HL-60/S4 treated with retinoic acid at 250 ng/mL for 4 days and 3 days (cell line): Measurements from ENCODE around the gene NGLY1.

ENCODE experiments used
- in situ Hi-C: fragments of 300-500 bp; cut with MboI; formaldehyde crosslinking; loops from 2 replicates; pipeline ENCODE4 v1.7.0; 2022; ENCODE audit warnings: low sequenced_read_pairs

NGLY1 gene

DNA sequence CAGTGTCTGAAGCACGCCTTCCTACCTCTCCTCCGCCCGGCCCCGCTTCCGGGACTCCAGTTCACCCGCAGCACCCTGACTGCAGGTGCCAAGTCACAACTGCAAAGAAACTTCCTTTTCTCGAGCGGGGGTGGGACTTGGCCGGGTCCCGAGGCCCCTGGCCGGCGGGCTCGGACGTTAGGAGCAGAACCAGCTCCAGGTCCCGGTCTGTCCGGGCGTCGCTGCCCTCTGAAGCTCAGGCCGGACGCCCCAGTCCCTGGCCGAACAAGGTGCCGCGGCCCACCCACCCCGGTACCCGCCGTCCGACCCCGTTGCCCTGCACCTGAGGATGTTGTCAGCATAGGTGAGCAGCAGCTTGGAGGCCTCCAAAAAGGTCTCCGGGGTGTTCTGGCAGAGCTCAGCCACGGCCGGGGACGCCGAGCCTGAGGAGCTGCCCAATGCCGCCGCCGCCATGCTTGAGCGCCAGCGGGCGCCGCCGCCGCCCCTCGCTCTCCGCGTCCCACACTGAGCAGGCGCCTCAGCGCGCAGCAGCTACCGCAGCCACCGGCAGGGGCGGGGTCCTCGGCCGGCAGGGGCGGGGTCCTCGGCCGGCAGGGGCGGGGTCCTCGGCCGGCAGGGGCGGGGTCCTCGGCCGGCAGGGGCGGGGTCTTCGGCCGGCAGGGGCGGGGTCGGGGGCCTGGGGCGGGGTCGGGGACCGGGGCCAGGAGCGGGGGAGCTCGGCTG, at the start of gene NGLY1:
Gene NGLY1, minus strand, starts transcription at position 506 of the 723 bp plus-strand sequence. Its CDS starts 53 bp downstream, at position 453.
- in situ Hi-C loops: no loop called here

GRCh38 chr3:25831578-25831977, 48.3 kb upstream of the NGLY1 start:
- in situ Hi-C loops: no loop called here

DNA sequence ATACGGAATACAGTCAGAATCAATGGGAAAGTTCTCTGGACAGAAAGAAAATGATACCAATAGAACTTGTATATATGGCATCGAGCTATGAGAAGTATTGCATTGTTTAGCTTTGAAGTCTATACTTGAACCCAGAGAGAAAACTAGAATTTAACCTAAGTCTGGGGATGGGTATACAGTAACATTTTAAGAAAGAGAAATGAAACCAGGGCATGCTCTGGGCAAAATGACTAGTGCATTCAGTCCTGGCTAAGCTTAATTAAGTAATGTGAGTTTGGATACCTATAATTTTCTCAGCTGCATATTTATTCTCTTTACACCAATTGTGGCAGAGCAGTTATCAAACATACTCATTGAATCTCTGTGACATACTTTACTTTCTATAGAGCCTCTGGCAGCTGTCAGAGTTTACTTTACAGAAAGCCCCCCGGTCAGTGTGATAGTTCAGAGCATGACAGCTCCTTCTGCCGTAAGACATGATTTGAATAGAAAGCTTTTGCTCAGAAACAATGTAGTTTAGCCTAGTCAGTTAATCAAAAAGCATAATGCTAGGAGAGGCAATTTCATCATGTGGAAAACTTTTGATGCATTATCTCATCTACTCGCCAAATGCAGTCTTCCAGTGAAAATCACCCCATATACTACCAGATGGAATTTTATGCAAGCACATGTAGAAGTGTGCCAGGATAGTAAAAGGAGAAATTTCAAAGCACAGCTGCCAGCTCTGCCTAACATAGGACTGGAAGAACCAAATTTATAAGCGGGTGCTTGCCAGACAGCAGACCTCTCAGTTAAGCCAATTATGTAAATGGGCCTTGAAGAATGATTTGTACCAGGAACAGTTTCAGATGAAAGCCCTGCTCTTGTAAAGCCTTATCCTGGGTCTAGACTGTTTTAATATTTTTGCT, 47.4 kb upstream of the NGLY1 start:
- in situ Hi-C loops: no loop called here

DNA sequence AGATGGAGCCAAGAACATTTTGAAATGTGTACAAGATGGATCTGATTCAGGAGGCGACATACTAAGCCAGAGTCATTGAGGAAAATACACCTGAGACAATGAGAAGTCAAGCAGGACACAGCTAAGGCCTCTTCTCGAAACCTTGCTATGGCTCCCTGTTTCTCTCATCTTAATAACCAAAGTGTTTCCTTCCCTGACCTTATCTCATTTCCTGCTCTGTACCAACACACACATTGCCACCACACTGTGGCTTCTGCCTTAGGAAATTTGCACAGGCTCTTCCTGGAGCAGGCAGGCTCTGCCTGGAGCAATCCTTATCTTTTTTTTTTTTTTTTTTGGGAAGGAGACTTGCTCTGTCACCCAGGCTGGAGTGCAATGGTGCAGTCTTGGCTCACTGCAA, 43.3 kb upstream of the NGLY1 start:
- in situ Hi-C loops: no loop called here

DNA sequence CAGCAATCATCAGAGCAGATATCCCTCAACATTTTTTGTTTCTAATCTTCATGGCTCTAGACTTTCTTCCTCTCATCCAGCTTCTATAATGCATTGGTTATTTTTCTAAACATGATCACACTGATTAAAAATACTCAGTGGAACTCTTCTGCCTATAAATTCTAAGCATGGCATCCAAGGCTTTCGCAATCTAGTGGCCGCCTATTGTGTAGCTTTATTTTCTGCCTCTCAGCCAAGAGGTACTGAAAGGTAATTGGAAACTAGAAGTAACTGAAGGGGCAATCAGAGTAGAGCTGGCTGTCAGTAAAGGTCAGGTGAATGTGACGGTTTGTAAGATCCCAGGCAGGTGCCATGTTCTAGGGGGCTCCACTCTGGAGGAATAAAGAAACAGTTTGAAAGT, 40.1 kb upstream of the NGLY1 start:
- in situ Hi-C loops: no loop called here

GRCh38 chr3:25821746-25822573, 38.7 kb upstream of the NGLY1 start:
- in situ Hi-C loops: no loop called here

- in situ Hi-C loops: no loop called here
Measured at GRCh38 chr3:25820816-25821486, 37.7 kb upstream of the NGLY1 start.

- in situ Hi-C loops: no loop called here
Measured at GRCh38 chr3:25820366-25820765, 37.1 kb upstream of the NGLY1 start.

- in situ Hi-C loops: no loop called here
Measured at GRCh38 chr3:25818335-25818734, 35.1 kb upstream of the NGLY1 start.

DNA sequence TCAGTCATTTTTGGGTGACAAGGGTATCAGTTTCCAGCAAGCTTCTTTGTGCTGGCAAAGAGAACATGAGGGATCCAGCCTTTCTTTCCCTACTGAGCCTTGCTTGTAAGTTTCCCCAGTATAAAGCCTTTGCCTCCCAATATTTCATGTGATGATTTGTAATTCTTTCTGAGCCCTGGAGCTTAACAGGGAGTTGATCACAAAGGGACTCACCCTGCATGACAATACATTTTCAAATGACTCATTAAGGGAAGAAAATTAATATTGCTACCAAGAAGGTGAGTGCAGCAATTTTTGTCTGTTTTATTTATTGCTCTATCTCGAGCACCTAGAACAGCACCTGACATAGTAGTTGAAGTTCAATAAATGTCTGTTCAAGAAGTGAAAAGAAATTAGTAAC, 34.4 kb upstream of the NGLY1 start:
- in situ Hi-C loops: no loop called here

GRCh38 chr3:25817107-25817506, 33.9 kb upstream of the NGLY1 start:
- in situ Hi-C loops: no loop called here

DNA sequence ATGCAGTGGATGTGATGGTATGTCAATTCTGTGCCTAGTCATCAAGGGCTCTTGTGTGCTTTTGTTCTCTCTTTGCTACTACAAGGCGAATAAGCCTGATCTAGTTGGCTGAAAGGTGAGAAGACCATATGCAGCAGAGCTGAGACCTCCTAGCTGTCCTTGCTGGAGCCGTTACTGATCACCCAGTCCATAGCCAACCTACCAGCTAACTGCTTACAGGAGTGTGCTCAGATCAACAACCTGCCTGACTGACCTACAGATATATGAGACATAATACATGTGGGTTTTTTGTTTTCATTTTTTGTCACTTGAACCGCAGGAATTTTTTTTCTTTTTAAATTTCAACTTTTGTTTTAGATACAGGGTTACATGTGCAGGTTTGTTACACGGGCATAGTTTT, 29.4 kb upstream of the NGLY1 start:
- in situ Hi-C loops: no loop called here

- in situ Hi-C loops: no loop called here
Measured at GRCh38 chr3:25804676-25805075, 21.4 kb upstream of the NGLY1 start.

DNA sequence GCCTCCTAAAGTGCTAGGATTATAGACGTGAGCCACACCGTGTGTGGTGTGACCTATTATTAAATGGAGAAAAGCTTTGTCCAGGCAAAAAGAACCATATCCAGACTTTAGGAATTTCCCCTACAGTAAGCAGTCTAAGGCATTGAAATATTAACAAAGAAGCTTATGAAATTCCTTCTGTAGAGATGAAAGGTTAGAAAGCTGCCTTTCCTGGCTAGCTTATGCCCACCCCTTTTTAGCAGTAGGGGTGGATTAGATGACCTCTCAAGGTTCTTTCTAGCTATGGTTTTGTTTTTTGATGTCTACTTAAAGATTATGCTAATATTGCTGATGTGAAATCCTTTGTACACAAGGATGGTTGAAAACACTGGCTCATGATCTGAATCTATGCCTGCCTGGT, 20.6 kb upstream of the NGLY1 start:
- in situ Hi-C loops: no loop called here

- in situ Hi-C loops: no loop called here
Measured at GRCh38 chr3:25801786-25802185, 18.5 kb upstream of the NGLY1 start.

DNA sequence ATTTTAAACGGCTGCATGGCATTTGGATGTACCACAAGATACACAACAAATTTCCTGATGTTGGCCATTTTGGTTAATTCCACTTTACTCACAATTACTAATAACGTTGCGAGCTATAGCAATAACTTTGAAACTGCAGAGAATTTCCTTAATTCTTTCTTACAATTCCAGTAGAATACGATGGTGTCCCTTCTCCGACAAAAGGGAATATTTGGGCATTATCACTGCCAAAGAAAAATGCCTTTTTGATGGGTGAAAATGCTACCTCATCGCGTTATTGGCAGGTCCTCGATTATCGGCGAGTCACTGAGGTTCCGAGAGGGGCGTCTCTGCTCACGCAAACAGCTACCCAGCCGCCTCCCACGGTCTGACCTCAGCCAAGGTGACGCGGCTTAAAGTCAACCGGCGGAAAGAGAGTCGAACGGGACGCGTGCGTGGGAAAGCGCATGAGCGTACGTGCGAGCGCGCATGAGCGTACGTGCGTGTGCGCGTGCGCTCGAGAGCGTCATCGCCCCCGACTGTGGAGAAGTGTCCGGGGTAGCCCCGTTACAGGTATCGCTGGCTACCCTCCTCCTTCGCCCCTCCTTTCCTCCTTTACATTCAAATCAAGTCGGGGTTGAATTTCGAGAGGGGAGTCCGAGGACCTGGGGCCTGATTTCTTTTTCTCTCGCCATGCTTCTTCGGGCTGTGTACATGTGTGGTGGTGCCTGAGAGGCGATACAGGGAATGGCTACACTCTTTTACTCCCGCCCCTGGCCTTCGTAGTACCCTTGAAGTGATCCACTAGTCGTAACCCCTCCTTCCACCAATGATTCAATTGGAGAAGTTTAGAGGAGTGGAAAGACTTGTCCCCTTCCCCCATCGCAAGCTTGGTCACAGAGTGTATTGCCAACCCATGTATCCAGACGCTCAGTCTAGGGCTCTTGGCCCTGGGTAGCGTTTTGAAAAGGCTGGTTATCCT, 6.6 kb upstream of the NGLY1 start, which contains the start of gene OXSM:
Gene OXSM, plus strand, starts transcription at position 495 of the 961 bp plus-strand sequence. CDS start 931 bp downstream, outside the sequence.
- in situ Hi-C loops: no loop called here

DNA sequence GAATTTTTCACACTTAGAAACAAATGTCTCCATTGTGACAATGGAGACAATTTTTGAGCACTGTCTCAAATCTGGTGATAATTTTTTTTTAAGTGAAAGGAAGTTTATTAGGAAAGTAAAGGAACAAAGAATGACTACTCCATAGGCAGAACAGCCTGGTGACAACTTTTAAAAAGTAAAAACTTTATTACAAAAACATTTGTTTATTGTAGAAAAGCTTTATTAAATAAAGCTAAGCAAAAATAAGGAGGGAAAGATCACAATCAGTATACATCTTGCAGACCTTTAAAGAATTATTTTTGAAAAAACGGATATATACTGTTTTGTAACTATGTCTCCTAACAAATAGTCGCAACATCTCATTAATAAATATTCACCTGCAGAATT, 6.0 kb upstream of the NGLY1 start:
- in situ Hi-C loops: no loop called here

GRCh38 chr3:25787689-25788088, 4.4 kb upstream of the NGLY1 start:
- in situ Hi-C loops: no loop called here

- in situ Hi-C loops: no loop called here
Measured at GRCh38 chr3:25785826-25786225, 2.6 kb upstream of the NGLY1 start.
